C4-2B (cell line): Measurements from ENCODE around the gene CC2D1A.

Experiments
- H3K27ac ChIP-seq: fragments of 450-650 bp; 2 replicates; pipeline ENCODE4 v1.5.1; 2017
- CTCF ChIP-seq: fragments of 450-650 bp; conservative IDR thresholded peaks from 2 replicates; pipeline ENCODE4 v1.5.1; 2017; ENCODE audit warnings: mild to moderate bottlenecking
- ZFX ChIP-seq: fragments of 450-650 bp; IDR thresholded peaks from 2 replicates; pipeline ENCODE4 v1.6.1; 2017

CC2D1A gene

GRCh38 chr19:13977803-13978202, 71.8 kb downstream of the CC2D1A start:
- no peak overlapping the region for H3K27ac ChIP-seq

GRCh38 chr19:13978351-13979243, 72.6 kb downstream of the CC2D1A start:
- no peak overlapping the region for H3K27ac ChIP-seq
- TF ChIP-seq CTCF, result no peak
- TF ChIP-seq ZFX, result no peak

More at GRCh38 chr19:13977803-13978202, 71.8 kb downstream of the CC2D1A start:
- TF ChIP-seq CTCF (no peak), ZFX (no peak)

- TF ChIP-seq ZFX (no peak), CTCF (no peak)
- H3K27ac ChIP-seq, result no peak overlapping the region
Observed at GRCh38 chr19:13979244-13979615, 73.2 kb downstream of the CC2D1A start.

- TF ChIP-seq CTCF, result no peak
- no peak for TF ChIP-seq ZFX
- H3K27ac ChIP-seq, result no peak overlapping the region
Observed at GRCh38 chr19:13979686-13980085, 73.7 kb downstream of the CC2D1A start.

GRCh38 chr19:13980340-13980739, 74.3 kb downstream of the CC2D1A start:
- H3K27ac ChIP-seq, result no peak overlapping the region
- no peak for TF ChIP-seq ZFX
- no peak for TF ChIP-seq CTCF
